ENCODE results near the gene PRPF38A. TPM values are rescaled to one million over a fixed set of nuclear protein-coding genes. Genes with fewer than 3 reads are reported as not detected.

The PRPF38A gene
- polyA plus RNA-seq, 3 donors, result 19.7 to 30.9 (median 25.2) TPM

GRCh38 chr1:52357397-52357796 lies 47.0 kb upstream of the PRPF38A start:
- no peak overlapping the region for H3K27ac Mint-ChIP-seq
- intact Hi-C loops (cut with micrococcal nuclease), result no loop called here
- Histone ChIP-seq H3K9ac (ENCODE audit: insufficient read depth, low read length, poor library complexity, severe bottlenecking) (no peak overlapping the region), H3K27ac (ENCODE audit: low read depth in 1 of 2, low read length in 2 of 2) (no peak overlapping the region), H3K4me2 (replicated peaks; ENCODE audit: extremely low read depth, low read length, poor library complexity, severe bottlenecking) (no peak overlapping the region), H4K20me1 (ENCODE audit: insufficient read depth, low read length) (peaks cover 2% of the 10 kb centered on the region), H3K36me3 (replicated peaks in 1 of 2; ENCODE audit: control insufficient read depth in 1 of 2, insufficient read depth in 2 of 2, low read length in 2 of 2) (peaks cover 100% of the 10 kb centered on the region in 2 donors), H3K79me2 (ENCODE audit: insufficient read depth, low read length) (peaks cover under 1% of the 10 kb centered on the region), H3K9me3 (replicated peaks in 1 of 2; ENCODE audit: control insufficient read depth in 1 of 2, insufficient read depth in 1 of 2, low read length in 2 of 2) (no peaks in the 10 kb centered on the region), H3K4me1 (ENCODE audit: control insufficient read depth in 1 of 2, insufficient read depth in 2 of 2, low read length in 2 of 2) (no peaks in the 10 kb centered on the region), H3K4me3 (replicated peaks in 1 of 3; ENCODE audit: low read depth in 2 of 3, low read length in 3 of 3) (no peak overlapping the region), H3K27me3 (ENCODE audit: control insufficient read depth in 2 of 2, insufficient read depth in 2 of 2, low read length in 2 of 2) (no peaks in the 10 kb centered on the region), H2AFZ (ENCODE audit: insufficient read depth, low read depth, low read length, poor library complexity, severe bottlenecking) (no peak overlapping the region)
- TF ChIP-seq CTCF (IDR thresholded peaks at IDR 0.05), result no peak
- no peaks in the 10 kb centered on the region for H3K4me1 Mint-ChIP-seq
- H3K4me3 Mint-ChIP-seq, result no peak overlapping the region
- peaks cover 0 to 2% (median 0%) of the 10 kb centered on the region in 7 donors for H3K9me3 Mint-ChIP-seq
- WGBS (ENCODE audit: insufficient coverage), result 97% methylated on average over 8 of the region's 9 CpGs
- peaks cover 0 to 2% (median 0%) of the 10 kb centered on the region in 3 donors for H3K27me3 Mint-ChIP-seq (ENCODE audit: low read depth in 3 of 3)
- no peak for DNase-seq
- H3K36me3 Mint-ChIP-seq, result peaks cover 96 to 100% of the 10 kb centered on the region in 2 donors

- Mint-ChIP-seq H3K27me3 (ENCODE audit: low read depth in 3 of 3) (peaks cover 0 to 2% (median 0%) of the 10 kb centered on the region in 3 donors), H3K36me3 (peaks cover 87 to 96% of the 10 kb centered on the region in 2 donors)
These were observed 45.4 kb upstream of the PRPF38A start for GRCh38 chr1:52358851-52359497.

More at GRCh38 chr1:52358851-52359497, 45.4 kb upstream of the PRPF38A start:
- no peak overlapping the region for H2AFZ ChIP-seq (ENCODE audit: insufficient read depth, low read depth, low read length, poor library complexity, severe bottlenecking)
- no peak overlapping the region for H3K27ac ChIP-seq (ENCODE audit: low read depth in 1 of 2, low read length in 2 of 2)
- no peak for TF ChIP-seq CTCF (IDR thresholded peaks at IDR 0.05)
- H3K27me3 ChIP-seq (ENCODE audit: control insufficient read depth in 2 of 2, insufficient read depth in 2 of 2, low read length in 2 of 2), result no peaks in the 10 kb centered on the region
- H3K36me3 ChIP-seq (replicated peaks in 1 of 2; ENCODE audit: control insufficient read depth in 1 of 2, insufficient read depth in 2 of 2, low read length in 2 of 2), result peaks cover 88 to 96% of the 10 kb centered on the region in 2 donors
- no peak overlapping the region for H3K4me3 Mint-ChIP-seq
- H3K4me2 ChIP-seq (replicated peaks; ENCODE audit: extremely low read depth, low read length, poor library complexity, severe bottlenecking), result no peak overlapping the region
- no peak overlapping the region for H3K4me3 ChIP-seq (replicated peaks in 1 of 3; ENCODE audit: low read depth in 2 of 3, low read length in 3 of 3)
- H3K9me3 ChIP-seq (replicated peaks in 1 of 2; ENCODE audit: control insufficient read depth in 1 of 2, insufficient read depth in 1 of 2, low read length in 2 of 2), result no peaks in the 10 kb centered on the region
- DNase-seq, result no peak
- peaks cover 5% of the 10 kb centered on the region for H4K20me1 ChIP-seq (ENCODE audit: insufficient read depth, low read length)
- H3K27ac Mint-ChIP-seq, result no peak overlapping the region
- H3K4me1 ChIP-seq (ENCODE audit: control insufficient read depth in 1 of 2, insufficient read depth in 2 of 2, low read length in 2 of 2), result no peaks in the 10 kb centered on the region
- peaks cover 0 to 2% (median 0%) of the 10 kb centered on the region in 7 donors for H3K9me3 Mint-ChIP-seq
- intact Hi-C loops (cut with micrococcal nuclease), result no loop called here
- no peak overlapping the region for H3K9ac ChIP-seq (ENCODE audit: insufficient read depth, low read length, poor library complexity, severe bottlenecking)
- peaks cover 13% of the 10 kb centered on the region for H3K79me2 ChIP-seq (ENCODE audit: insufficient read depth, low read length)
- H3K4me1 Mint-ChIP-seq, result no peaks in the 10 kb centered on the region
- WGBS (ENCODE audit: insufficient coverage), result over 99% methylated on average over 11 of the region's 18 CpGs

Measured in CD14-positive monocyte (primary cell).